ELR (cell line): ENCODE measurements around the gene YAE1.

ENCODE experiments used
- DNase-seq: peaks from one replicate; pipeline ENCODE4 v3.0.0-alpha.2; 2015; ENCODE audit warnings: low read depth

The YAE1 gene

GRCh38 chr7:39607865-39608264 lies 41.7 kb downstream of the YAE1 start:
- no peak for DNase-seq

GRCh38 chr7:39608278-39608677 lies 42.1 kb downstream of the YAE1 start:
- peak; percentile 49 for DNase-seq

GRCh38 chr7:39609113-39609934 lies 43.1 kb downstream of the YAE1 start:
- DNase-seq = peak; percentile 87

GRCh38 chr7:39609935-39610263 lies 43.7 kb downstream of the YAE1 start:
- no peak for DNase-seq

- peak; percentile 94 for DNase-seq
These were observed 47.4 kb downstream of the YAE1 start for GRCh38 chr7:39613577-39613976.

GRCh38 chr7:39614299-39614698 lies 48.1 kb downstream of the YAE1 start:
- no peak for DNase-seq

- DNase-seq = peak; percentile 44
These were observed 49.3 kb downstream of the YAE1 start for GRCh38 chr7:39615350-39615975.

- DNase-seq = peak; percentile 80
These were observed 49.9 kb downstream of the YAE1 start for GRCh38 chr7:39616138-39616537.

GRCh38 chr7:39617005-39617404 lies 50.8 kb downstream of the YAE1 start:
- DNase-seq = peak; percentile 71

GRCh38 chr7:39618868-39619267 lies 52.7 kb downstream of the YAE1 start:
- DNase-seq = no peak

GRCh38 chr7:39620486-39620885 lies 54.3 kb downstream of the YAE1 start:
- DNase-seq = peak; percentile 30

GRCh38 chr7:39621261-39621660 lies 55.1 kb downstream of the YAE1 start:
- peak; percentile 98 for DNase-seq

- DNase-seq = peak; percentile 80
These were observed 55.7 kb downstream of the YAE1 start for GRCh38 chr7:39621784-39622411.
